ENCODE data around the gene ZNF750.

The ZNF750 gene

DNA sequence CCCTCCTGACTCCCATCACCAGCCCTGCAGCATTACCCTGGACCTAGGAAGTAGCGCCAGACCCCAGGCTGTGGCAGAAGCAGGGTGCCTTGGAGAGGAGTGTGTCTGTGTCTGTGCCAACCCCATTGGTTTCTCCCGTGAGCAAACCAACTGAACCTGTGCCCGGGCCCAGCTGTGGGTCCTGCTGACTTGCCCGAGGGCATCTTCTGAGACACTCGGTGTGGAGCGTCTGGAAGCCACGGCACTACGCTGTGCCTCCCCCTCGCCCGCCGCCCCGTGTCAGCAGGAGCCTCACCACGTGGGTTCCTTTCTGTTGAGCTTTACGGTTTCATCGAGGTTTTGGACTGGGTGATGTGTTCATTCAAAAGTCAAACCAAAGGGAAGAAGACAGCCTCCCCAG lies 27.8 kb downstream of the ZNF750 start:
- DNase-seq (ENCODE audit: low read depth), result no peak

DNA sequence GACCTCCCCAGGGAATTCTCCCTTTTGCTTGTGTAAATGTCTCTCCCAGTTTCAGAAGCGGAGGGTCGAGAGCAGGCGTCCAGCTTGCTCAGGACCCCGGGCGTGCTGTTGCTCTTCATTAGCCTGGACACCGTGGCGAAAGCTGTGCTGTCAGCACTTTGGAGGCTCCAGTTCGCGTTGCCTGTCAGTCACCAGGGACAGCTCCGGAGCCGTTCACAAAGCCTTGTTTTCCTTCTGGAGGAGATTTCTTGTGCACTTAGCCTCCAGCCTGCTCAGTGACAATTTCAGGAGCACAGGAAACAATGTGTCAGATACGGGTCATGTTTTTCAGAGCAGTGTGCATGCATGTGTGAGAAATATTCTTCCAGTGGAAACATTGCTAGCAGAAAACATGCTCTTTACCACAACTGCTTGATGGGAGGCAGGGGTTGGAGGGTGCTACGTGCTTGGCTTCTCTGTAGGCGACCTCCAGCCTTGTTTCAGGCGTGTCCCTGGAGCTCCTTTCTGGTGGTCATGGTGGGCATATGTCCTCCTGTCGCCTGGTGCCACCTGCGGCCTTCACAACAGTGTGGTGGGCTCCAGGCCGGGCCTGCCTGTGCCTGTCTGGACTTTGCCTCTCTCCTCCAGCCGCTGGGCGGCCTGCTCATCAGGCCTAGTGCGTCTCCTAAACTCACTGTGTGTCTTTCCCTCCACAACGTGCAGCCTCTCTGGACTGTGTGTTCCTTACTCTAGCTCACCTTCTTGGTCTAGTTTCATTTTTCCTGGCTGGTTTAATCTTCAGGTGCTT lies 29.0 kb downstream of the ZNF750 start:
- no peak for DNase-seq (ENCODE audit: low read depth)

DNA sequence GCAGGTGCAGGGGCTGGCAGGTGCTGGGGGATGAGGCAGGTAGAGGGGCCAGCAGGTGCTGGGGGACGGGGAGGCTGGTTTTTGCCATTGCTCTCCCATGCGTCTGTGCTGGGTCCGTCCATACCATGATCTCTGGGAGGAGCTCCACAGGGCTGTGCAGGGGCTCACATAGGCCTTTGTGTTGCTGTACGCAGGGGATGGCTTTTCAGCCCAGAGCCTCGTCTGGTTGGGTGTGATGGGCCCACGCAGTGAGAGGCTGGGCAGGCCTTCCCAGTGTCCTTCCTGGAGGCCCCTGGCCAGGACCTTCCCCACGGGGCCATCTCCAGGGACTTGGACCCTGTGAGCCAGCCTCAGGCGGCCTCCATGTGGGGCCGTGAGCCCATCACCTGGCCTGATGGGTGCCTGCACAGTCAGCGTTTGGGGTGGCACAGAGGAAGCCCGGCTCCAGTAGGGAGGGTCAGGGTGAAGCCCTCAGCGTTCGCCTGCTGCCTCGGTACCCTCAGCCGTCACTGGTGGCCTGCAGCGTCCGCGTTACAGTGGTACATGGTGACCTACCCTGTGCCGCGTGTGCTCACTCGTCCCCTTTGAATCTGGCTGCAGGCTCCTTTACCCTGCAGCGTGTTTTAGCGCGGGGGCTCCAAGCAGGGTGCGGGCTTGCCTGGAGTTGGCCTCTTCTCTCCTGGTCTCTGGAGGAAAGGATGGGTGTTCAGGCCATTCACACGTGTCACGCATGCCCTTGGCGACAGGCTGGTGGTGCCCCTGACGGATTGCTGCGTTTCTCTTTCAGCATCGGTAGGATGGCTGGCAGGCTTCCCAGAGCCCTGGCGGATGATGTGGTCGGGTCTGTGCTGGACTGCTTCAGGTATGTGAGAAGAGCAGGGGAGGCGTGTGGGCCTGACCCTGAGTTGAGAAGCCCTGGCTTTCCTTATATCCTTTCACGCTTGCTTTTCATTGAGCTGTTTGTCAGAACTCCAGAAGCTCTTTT lies 30.6 kb downstream of the ZNF750 start:
- DNase-seq (ENCODE audit: low read depth), result no peak

DNA sequence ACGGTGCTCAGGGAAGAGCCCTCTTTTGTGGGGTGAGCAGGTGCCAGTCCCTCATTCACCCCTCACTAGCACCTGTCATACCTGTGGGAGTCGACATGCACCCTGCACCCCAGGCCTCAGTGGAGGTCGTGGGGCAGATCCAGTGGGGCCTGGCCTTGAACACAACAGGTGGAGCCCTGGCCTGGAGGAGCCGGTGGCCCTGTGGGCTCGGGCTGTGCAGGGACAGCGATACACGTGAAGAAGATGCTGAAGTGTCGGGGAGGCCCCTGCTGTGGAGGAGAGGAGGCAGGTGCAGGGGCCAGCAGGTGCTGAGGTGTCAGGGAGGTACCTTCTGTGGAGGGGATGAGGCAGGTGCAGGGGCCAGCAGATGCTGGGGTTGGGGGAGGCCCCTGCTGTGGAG lies 31.8 kb downstream of the ZNF750 start:
- no peak for DNase-seq (ENCODE audit: low read depth)

DNA sequence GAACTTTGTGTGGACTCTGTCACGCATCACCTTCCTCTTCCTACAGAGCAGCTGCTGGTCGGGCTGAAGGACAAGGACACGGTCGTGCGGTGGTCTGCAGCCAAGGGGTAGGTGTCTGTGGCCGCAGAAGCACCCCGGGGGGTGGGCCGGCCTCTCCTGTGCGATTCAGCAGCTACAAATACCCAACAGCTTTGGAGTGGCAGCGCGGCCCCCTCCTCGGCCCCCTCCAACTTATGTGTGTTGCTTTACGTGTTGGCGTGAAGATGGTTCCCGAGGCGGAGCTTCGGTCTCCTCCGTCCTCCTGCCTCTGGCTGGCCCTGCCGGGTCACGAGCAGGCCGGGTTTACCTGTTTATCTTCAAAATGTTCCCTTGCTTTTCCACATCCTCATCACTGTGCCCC lies 32.3 kb downstream of the ZNF750 start:
- no peak for DNase-seq (ENCODE audit: low read depth)

DNA sequence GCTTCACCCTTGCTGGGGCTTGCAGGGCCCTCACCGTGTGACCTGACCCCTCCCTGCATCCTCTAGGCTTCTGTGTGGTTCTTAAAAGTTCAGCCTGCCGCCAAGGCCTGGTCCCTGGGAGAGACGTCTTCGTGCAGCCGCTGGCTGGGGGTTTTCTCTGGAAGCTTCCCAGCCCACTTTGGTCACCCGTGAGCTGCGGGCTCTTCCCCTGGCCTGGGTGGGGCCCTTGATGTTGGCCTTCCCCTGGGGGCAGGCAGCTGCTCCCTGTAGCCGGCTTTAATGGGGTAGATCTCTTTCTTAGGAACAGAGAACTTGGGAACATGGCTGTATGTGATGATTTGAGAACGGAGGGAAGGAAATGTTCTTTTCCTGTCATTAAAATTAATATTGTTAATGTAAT lies 32.7 kb downstream of the ZNF750 start:
- DNase-seq (ENCODE audit: low read depth), result no peak

DNA sequence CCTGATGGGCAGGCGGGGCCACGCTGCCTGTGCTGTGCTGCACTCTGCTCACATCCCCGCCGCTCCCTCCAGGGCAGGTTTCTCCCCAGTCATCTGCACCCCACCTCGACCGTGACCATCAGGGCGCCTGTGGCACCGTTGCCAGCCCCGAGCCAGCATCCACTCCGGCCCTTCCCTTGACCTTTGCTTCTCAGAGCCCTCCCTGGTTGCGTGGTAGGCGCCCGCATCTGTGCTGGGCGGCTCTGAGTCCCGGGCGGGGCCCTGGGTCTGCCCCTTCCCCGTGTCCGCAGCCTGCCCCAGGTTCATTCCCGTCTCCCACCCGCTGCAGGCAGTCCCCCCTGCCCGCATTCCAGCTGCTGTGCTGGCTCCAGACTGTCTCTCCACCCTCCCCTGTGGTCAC lies 33.2 kb downstream of the ZNF750 start:
- DNase-seq (ENCODE audit: low read depth), result no peak

DNA sequence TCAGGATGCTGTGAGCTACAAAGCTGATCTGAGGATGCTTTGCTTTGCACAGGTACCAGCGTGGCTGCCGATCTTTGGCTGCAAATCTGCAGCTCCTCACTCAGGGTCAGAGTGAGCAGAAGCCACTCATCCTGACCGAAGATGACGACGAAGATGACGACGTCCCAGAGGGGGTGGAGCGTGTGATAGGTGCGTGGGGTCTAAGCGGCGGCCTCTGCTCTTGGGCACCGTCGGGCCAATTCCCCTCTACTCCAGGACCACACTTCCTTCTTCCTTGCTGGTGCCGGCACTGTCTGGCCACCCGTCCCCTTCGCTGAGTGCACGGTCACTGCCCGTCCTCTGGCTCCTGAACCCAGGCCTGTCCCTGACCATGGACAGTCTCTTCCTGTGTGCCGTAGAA lies 34.0 kb downstream of the ZNF750 start:
- DNase-seq (ENCODE audit: low read depth), result no peak

DNA sequence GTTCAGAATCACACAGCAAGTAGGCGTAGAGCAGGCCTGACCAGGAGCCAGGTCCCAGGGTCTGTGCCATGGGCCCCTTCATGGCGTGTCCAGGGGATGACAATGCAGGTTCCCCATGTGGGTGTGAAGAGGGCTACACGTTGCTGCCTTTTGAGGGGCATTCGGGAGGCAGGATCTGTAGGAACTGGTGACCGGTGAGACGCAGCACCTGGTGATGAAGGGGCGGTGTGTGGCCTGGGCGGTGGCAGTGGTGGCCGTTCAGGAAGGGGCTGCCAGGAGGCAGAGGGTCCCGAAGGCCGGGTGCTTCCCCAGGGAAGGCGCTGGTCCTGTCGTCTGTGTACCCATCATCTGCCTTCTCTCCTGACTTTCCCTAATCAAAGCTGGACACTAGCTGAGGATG lies 34.6 kb downstream of the ZNF750 start:
- DNase-seq (ENCODE audit: low read depth), result no peak

DNA sequence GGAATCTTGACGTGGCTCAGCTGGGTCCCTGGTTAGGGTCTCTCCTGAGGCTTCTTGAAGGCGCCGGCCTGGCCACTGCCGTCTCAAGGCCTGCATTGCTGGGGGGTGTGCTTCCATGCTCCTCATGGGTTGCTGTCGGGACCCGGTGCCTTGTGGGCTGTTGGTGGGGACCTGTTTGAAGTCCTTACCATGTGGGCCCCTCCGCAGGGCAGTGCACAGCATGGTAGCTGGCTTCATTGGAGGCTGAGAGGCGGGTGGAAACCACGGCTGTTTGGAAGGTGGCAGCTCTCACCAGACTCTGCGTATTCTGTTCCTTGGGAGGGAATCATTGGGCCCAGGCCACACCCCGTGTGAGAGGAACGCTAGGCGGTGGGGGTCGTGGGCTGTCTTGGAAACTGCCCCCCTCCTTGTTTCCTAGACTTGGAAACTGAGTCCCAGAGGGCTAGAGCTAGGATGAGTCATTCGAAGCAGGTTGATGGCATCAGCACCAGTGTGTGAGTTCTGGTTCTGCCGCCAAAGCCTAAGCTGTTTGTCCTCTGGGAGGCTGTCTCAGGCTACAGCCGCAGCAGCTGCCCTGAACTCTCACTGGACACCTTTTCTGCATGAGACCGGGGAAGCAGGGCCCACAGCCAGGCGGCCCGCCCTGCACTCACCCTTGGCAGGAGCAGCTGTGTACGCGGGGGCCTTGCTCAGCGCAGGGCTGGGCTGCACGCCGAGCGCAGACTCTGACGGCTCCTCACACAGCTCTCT lies 35.2 kb downstream of the ZNF750 start:
- DNase-seq (ENCODE audit: low read depth), result no peak

DNA sequence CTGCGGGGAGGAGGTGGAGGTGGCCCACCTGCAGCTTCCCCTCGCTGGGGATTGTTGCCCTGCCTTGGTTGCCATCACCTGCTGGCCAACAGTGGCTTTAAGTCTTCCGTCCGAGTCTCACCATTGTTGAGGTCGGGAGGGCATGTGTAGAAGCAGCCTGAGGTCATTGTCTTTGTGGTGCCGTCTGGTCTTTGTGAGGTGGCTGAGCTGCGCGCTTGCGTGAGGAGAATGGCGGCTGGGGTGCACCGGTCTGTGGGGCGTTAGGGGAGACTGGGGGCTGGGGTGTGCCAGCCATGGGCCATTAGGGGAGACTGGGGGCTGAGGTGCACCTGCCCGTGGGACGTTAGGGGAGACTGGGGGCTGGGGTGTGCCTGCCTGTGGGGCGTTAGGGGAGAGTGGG lies 36.2 kb downstream of the ZNF750 start:
- DNase-seq (ENCODE audit: low read depth), result no peak

DNA sequence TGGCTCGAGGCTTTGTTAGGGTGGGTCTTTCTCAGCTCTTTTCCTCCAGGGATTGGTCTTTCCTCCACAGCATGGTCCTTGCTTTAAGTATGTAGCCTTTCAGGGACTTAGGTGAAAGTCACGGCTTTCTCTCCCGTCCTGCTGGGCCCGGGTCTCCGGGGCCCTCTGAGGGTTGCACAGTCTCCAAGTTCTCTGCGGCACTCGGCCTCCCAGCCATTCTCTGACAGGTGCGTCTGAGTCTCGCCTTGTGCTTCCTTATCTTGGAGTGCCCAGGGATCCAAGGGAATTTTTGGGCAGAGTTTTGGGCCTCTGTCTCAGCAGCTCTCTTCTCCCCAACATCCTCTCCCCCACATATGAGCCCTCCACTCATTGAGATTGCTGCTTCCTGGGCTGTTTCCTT lies 36.6 kb downstream of the ZNF750 start:
- DNase-seq (ENCODE audit: low read depth), result no peak

DNA sequence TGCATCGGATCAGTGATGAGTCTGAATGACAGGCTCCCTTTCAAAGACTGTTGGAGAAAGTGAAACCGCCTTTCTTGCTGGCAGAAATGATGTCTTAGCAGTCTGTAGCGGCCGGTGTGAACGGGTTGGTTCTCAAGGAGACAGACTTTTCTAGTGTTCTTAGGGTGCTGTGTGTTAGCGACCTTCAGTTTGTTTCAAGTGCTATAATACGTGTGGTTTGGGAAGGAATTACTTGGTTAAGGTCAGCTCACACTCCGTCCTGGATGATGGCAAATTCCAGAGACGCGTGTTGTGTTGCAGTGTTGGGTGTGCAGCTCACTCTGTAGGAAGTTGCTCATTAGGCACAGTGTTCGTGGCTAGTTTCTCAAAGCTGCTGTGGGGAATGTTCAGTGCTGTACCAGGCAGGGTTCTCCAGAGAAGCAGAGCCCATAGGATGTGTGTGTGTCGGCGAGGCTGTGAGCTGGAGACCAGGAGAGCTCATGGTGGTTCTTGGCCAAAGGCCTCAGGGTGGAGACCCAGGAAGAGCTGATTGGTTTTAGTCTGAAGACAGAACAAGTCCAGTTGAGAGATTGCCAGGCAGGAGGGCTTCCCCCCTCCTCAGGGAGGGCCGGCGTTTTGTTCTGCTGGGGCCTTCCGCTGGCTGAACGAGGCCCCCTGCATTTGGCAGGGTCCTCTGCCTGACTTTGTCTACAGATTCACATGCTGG lies 37.6 kb downstream of the ZNF750 start:
- no peak for DNase-seq (ENCODE audit: low read depth)

DNA sequence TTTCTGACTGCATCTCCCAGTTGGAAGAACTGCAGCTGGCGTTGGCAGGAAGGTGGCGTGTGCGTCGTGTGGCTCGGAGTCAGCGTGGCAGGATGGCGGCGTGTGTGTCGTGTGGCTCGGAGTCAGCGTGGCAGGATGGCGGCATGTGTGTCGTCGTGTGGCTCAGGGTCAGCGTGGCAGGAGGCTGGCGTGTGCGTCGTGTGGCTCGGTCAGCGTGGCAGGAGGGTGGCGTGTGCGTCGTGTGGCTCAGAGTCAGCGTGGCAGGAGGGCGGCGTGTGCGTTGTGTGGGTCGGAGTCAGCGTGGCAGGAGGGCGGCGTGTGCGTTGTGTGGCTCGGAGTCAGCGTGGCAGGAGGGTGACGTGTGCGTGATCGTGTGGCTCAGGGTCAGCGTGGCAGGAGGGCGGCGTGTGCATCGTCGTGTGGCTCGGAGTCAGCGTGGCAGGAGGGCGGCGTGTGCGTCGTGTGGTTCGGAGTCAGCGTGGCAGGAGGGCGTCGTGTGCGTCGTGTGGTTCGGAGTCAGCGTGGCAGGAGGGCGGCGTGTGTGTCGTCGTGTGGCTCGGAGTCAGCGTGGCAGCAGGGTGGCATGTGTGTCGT lies 38.3 kb downstream of the ZNF750 start:
- no peak for DNase-seq (ENCODE audit: low read depth)

DNA sequence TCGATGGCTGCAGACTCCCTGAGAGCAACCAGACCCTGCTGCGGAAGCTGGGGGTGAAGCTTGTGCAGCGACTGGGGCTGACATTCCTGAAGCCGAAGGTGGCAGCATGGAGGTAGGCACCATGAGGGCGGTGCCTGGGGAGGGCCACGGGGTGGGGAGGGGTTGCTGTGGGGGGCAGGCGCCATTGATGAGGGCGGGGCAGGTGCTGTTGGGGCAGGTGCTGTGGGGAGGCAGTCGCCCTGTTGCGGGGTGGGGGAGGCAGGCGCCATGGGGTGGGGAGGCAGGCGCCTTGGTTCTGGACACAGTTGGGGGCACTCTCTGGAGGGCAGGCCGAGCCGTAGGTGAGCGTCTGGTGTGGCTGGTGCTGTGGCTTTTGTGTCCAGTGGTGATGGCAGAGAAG lies 38.9 kb downstream of the ZNF750 start:
- no peak for DNase-seq (ENCODE audit: low read depth)

DNA sequence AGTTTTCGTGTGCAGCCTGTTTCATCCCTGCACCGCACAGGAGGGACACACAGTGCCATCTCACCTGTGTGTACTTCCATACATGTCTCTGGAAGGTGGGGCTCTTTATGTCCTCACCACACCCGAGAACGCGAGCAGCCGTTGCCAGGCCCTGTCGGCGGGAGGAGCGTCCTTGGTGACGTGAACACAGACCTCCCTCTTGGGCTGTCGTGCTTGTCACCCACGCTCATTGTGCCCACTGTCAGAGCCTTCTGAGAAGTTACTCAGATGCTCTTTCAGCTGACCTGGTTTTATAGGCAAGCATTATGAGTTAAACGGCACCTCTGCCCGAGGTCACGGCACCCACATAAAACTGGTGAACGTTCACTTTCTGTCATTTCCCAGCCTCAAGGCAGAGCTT lies 40.2 kb downstream of the ZNF750 start:
- no peak for DNase-seq (ENCODE audit: low read depth)

DNA sequence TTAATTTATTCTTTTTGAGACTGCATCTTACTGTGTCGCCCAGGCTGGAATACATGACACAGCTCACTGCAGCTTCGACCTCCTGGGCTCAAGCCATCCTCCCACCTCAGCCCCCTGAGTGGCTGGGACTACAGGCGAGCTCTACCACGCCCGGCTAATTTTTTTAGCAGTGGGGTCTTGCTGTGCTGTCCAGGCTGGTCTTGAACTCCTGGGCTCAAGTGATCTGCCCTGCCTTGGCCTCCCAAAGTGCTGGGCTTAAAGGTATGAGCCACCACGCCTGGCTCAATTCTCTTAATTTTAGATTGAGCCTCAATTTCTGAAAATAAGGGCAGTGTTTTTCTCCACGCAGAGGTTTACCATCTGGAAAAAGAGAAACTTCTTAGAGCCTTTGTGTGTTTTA lies 41.1 kb downstream of the ZNF750 start:
- no peak for DNase-seq (ENCODE audit: low read depth)

DNA sequence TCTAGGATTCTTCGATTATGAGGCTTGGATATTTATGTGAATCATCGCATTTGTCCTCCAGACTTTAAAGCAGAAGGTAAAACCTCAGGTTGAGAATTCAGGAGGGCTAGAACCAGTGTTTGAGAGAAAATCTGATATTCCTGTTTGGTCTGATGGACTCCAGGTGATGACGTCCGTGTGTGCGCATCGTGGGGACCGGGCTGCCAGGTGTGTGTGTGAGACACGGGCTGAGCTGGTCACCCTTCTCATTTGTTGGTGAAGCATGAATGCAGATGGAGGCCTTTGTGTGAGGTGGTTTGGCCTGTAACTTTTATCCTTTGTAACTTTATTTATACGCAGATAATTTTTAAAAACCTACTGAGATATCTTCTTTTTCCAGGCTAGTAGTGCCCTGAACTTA lies 42.8 kb downstream of the ZNF750 start:
- DNase-seq (ENCODE audit: low read depth), result no peak

DNA sequence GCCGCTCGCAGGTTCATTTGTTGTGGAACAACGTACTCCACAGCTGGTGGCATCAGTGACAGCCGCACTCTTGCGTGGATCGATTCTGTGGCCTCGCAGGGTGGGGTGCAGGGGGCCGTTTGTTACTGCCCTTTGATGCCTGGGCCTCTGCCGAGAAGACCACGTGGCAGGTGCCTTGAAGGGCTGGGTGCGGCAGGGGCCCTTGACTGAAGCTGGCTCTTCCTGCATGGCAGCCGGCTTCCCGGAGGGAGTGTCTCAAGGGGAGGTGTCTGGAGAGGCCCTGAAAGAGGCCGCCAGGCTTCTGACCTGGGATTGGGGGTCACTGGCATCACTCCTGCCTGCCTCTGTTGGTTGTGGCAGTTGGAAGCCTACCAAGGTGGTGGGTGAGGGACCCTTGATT lies 44.2 kb downstream of the ZNF750 start:
- DNase-seq (ENCODE audit: low read depth), result no peak

DNA sequence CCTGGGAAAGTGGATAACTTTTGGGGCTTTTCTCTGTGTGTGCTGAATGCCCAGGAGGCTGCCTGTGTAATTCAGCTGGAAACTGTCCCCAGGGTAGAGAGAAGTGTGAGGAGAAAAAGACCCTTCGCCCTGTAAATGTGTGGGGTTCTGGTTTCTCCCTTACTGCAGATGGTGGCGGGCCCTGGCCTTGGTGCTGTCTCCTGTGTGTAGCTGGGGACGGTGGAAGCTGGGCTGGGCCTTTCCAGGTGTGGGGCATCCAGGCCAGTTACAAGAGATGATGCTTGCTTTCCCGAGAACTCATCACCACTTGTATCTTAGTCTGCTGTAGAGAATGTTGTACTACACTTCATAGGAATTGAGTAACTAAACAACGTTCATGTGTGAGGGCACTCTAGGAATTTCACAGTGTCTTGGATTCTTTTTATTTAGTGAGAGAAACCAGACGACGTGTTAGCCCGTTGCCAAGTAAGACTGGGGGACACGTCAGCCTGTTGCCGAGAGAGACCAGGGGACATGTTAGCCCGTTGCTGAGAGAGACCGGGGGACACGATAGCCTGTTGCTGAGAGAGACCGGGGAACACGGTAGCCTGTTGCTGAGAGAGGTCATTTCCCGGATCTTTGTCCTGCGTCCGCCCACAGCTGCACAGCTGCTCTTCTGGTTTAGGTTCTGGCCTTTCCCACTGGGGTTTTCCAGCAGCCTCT lies 44.9 kb downstream of the ZNF750 start:
- no peak for DNase-seq (ENCODE audit: low read depth)
